Activated CD8-positive, alpha-beta memory T cell treated with anti-CD3 and anti-CD28 coated beads for 24 hours (primary cell): Measurements from ENCODE around the gene ELF2.
"Not testable (repeated sequence)": the region's sequence is repeated elsewhere in the genome, so short reads cannot be mapped to it uniquely, and the experiment has no call there.

Experiments
- DNase-seq: peaks from one replicate; pipeline ENCODE4 v3.0.0-alpha.2; 2020

Gene ELF2

DNA sequence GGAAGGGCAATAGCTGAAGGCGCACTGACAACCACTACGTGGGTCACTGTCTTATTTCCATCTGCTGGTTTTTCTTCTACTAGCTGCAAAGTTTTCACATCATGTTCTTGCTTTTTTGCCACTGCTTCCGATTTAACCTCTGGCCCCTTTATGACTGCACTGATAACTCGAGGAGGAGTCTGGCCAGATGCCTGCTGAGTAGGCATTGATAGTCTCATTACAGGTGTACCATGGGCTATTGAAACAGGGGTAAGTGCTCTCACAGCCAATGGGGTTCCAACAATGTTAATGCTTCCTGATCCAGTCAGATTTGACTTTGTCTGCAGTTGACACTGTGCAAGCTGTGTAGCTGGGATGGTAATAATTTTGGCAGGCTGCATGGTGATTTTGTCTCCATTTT is 118.0 kb downstream of the ELF2 start:
- DNase-seq = not testable (repeated sequence)

DNA sequence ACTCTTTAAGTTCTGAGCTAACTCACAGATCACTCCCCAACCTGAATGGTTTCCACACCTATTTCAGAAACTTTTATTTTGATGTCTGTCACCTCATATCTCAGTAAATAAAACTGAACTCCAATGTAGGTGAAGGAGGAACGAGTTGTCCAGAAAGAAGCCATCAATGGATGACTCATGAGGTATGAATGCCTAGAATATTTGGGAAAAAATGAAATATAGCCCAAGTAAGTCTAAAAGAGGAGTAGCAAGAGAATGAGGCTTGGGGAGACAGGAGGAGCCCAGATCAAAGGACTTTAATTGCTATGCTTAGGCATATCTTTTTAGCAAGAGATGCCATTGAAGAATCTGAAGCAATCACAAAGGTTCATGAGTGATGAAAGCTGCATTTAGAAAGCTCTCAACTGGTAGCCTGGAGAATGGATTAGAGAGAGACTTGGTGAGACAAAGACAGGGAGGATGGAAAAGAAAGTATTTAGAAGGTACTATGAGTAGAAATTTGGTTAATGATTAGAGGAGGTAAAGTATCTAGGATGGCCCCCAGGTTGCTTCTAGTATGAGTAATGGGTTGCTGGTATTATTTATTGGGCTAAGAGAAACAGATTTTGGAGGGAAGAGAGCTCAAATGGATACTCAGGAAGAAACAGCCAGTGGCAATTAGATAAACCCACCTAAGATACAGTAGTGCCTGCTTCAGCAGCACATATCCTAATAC is 122.1 kb downstream of the ELF2 start:
- no peak for DNase-seq

GRCh38 chr4:139053909-139054308 is 123.1 kb downstream of the ELF2 start:
- no peak for DNase-seq

- no peak for DNase-seq
Observed at GRCh38 chr4:139050446-139050845, 126.6 kb downstream of the ELF2 start.

DNA sequence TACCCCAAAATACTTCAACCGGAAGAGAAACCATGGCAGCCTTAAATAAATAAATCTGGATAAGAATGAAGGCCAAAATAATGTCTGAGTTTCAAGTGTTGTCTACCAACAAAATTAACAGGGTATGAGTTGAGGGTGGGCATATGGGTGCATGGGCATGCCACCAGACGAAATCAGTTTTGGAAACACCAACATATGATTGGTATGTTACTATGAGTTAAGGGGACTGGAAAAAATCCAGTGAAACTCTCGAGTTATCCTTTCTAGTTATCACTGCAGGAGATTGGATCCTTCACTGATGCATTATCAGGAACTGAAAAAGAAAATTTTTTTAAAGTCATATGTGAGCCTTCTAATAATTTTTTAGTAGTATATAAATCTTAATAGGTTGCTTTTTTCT is 129.0 kb downstream of the ELF2 start:
- DNase-seq = no peak

DNA sequence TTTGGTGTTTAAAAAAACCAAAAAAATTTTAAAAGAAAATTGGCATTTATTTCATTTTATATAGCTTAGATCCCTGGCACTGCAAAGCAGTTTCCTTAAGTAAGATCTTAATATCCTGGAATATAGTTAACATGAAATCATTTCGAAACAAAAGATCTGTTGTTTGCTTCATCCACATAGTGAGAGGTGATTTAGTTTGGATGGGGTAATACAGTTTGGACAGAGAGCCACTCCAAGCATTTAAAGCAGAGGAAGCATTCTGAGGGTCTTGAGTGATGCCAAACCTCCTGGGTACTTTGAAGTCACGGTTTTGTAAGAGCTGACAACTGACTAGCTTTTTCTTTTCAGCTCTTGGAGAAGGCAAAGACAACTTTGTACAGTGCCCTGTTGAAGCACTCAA is 132.7 kb downstream of the ELF2 start:
- DNase-seq = no peak

DNA sequence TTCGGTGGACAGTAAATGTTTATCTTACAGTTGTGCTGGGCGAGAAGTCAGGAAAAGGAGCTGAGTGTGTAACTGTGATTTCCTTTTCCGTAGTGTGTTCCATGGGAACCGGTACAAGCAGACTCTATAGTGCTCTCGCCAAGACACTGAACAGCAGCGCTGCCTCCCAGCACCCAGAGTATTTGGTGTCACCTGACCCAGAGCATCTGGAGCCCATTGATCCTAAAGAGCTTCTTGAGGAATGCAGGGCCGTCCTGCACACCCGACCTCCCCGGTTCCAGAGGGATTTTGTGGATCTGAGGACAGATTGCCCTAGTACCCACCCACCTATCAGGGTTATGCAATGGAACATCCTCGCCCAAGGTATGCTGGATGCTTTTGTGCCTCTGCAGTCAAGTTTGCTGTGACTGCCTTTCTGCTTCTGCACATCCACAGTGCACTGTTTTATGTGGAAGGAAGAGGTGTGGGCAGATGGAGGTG is 134.0 kb downstream of the ELF2 start:
- no peak for DNase-seq

DNA sequence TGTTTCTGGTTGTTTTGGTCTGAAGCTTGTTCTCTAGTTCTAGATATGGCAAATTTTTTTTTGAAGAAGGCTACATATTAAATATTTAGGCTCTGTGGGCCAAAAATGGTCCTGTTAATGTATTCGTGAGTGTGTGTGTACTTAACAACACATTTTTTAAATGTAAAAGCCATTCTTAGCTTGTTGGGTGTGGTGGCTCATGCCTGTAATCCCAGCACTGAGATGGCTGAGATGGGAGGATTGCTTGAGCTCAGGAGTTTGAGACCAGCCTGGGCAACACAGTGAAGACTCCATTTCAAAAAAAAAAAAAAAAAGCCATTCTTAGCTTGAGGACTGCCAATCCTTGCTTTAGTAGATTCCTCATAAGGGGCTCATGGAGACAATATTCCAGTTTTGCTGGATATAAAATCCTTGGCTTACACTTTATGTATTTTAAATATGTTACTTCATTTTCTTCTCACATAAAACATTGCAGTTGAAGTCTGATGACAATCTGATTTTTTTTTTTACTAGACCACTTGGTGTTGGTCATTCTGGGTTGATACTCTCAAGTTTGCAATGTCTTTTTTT is 138.1 kb downstream of the ELF2 start:
- no peak for DNase-seq

- no peak for DNase-seq
Observed at GRCh38 chr4:139036885-139037284, 140.1 kb downstream of the ELF2 start.

- no peak for DNase-seq
Observed at GRCh38 chr4:139035650-139036049, 141.4 kb downstream of the ELF2 start.

- peak; percentile 83 for DNase-seq
Observed at GRCh38 chr4:139030614-139031235, 146.3 kb downstream of the ELF2 start.

DNA sequence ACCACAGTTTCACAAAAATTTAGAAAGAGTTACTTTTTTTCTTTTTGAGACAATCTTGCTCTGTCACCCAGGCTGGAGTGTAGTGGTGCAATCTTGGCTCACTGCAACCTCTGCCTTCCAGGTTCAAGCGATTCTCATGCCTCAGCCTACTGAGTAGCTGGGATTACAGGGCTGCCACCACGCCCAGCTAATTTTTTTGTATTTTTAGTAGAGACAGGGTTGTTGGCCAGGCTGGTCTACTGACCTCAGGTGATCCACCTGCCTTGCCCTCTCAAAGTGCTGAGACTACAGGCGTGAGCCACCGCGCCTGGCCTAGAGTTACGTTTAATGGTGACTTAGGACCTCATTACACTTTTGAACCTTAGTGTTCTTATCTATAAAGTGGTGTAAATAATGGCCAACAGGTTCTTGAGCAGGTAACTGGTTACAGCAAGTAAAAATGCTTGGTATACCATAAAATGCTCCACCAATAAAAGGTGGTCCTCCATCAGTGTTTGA is 147.1 kb downstream of the ELF2 start:
- not testable (repeated sequence) for DNase-seq

DNA sequence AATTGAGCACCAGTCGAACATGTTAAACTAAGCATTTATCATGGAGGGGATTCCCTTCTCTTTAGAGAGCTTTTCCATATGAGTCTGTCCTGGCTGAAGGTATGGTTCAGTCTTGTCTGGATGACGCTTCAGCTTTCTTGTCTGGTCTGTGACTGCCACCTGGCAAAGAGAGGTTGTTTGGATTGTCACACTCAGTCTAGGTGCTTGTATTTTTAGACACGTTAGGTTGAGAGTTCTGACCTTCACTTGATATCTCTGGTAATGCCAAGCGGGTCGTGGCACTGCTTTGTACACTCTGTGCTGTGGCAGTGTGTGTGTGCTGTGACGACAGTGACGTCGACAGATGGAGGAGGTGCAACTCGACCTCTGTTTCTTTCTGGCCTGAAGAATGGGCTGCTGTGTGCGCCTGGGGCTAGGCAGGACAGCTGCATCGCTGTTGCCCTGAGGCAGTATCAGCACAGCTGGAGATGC is 148.8 kb downstream of the ELF2 start:
- DNase-seq = no peak

DNA sequence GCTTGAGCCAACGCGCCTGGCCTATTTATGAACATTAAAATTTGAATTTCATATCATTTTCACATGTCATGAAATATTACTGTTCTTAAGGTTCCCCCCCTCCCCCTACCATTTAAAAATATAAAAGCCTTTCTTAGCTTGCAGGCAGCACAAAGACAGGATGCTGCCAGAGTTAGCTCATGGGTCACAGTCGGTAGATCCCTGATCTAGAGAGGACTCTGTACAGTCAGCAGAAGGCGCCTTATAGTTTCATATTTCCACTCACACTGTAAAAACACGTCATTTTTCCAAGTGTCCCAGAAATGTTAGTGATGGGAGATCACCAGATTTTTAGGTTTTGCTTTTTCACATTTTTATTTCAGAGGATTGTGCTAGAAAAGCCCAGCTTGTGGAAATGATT is 149.2 kb downstream of the ELF2 start:
- DNase-seq = no peak

DNA sequence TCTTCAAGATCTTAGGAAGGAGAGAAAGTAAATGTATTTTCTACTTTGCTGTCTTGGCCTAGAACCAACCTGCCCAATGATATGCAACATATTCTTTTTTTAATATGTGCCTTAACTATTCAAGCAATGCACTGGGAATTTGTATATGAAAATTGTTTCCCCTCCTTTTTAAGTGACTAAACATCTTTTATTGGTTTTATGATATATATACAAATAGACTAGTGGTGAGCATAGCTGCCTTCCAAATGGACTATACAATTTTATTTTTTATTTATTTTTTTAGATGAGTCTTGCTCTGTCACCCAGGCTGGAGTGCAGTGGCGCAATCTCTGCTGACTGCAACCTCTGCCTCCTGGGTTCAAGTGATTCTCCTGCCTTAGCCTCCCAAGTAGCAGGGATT is 151.2 kb downstream of the ELF2 start:
- no peak for DNase-seq

GRCh38 chr4:139024686-139025085 is 152.3 kb downstream of the ELF2 start:
- DNase-seq = no peak

GRCh38 chr4:139022835-139023234 is 154.2 kb downstream of the ELF2 start:
- no peak for DNase-seq

- not testable (repeated sequence) for DNase-seq
Observed at GRCh38 chr4:139021071-139021470, 155.9 kb downstream of the ELF2 start.

- DNase-seq = no peak
Observed at GRCh38 chr4:139020384-139020783, 156.6 kb downstream of the ELF2 start.

GRCh38 chr4:139018971-139019758 is 157.9 kb downstream of the ELF2 start:
- DNase-seq = no peak

DNA sequence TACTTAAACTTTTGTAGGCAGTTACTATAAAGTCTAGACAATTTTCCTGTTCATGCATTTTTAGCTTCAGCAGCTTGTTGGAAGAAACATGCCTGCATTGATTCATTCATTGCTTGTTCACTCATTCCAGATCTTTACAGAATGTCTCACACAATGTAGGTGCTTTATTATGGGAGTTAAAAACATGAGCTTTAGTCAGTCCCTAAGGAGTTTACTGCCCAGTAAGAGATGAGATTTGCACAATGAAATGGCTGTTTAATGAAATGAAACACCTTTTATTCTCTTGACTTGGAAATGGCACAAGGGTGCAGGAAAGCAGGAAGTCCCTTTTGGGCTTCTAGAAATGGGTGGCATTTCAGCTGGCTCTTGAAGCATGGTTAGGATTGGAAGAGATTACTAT is 158.5 kb downstream of the ELF2 start:
- no peak for DNase-seq

GRCh38 chr4:139017861-139018260 is 159.2 kb downstream of the ELF2 start:
- DNase-seq = no peak

- no peak for DNase-seq
Observed at GRCh38 chr4:139015948-139016471, 161.0 kb downstream of the ELF2 start.
